HFFc6 (cell line): Measurements from ENCODE around the gene CCM2. TPM values are rescaled to one million over a fixed set of nuclear protein-coding genes. Genes with fewer than 3 reads are reported as not detected.

Source experiments
- DNase-seq: peaks from one replicate; pipeline ENCODE4 v3.0.0-alpha.2; 2018
- H3K27ac Mint-ChIP-seq: 2 replicates; pipeline ENCODE4 v1.8.0; 2020; ENCODE audit warnings: mild to moderate bottlenecking, mixed read lengths
- H3K27me3 Mint-ChIP-seq: 2 replicates; pipeline ENCODE4 v1.8.0; 2021; ENCODE audit warnings: mild to moderate bottlenecking, moderate library complexity, mixed read lengths; ENCODE audit not compliant: insufficient read depth
- H3K36me3 Mint-ChIP-seq: 2 replicates; pipeline ENCODE4 v1.8.0; 2021; ENCODE audit warnings: low read depth, mixed read lengths
- H3K4me1 Mint-ChIP-seq: 2 replicates; pipeline ENCODE4 v1.8.0; 2020; ENCODE audit warnings: low read depth, mixed read lengths
- H3K4me3 Mint-ChIP-seq: 2 replicates; pipeline ENCODE4 v1.8.0; 2020; ENCODE audit warnings: mild to moderate bottlenecking, moderate library complexity, mixed read lengths
- H3K9me3 Mint-ChIP-seq: 2 replicates; pipeline ENCODE4 v1.8.0; 2020; ENCODE audit warnings: mild to moderate bottlenecking, mixed read lengths
- total RNA-seq, 6 experiments: library from RNA; stranded (reverse); fragmentation: NEBNext Ultra II Directional; extraction: Animal tissue kit (Norgen Biotek cat#: 25700); gene quantifications; 2 replicates in 1 of 6; 3 replicates in 5 of 6; pipeline ENCODE4 v1.2.3, GENCODE V29; 2021
- TF ChIP-seq, protein P1 (sequence below): fragments of 200-600 bp; sonication (generic); IDR thresholded peaks from 2 replicates; pipeline ENCODE4 v1.5.0; 2021; ENCODE audit warnings: antibody characterized with exemption, mild to moderate bottlenecking

The CCM2 gene
- total RNA-seq, 6 experiments from 2014 or later = 50.3 to 57.4 (median 52.7) TPM

DNA sequence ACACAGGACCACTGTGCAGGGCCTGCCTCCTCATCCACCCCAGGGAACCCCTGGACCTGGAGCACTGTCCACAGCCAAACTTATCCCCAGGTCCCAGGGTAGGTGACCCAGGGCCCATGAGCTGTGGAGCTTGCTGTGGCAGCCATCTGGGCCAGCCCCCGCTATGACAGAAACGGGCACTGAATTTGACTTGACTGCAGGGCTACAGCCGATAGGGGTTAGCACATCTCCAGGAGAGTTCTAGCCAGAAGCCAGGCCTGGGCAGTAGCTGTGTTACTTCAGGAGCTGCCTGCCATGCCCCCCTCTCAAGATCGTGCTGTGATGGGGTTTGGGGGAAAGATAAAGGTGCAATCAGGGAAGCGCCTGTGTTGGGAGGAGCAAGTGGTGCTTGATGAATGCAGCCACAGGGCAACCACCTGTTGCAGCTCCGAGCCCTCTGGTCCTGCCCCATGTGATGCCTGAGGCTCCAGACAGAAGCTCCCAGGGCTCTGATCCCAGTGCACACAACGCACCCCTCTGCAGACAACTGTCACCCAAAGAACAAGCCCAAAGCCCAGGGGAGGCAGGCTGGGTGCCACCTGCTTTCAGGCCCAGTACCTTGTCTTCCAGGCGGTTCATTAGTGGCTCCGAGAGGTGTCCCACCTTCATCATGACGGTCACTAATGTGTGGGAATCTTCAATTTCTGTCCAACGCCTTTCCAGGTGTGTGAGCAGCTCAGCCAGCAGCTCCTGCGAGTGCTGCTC, 105.0 kb downstream of the CCM2 start:
- TF ChIP-seq, protein P1, sequence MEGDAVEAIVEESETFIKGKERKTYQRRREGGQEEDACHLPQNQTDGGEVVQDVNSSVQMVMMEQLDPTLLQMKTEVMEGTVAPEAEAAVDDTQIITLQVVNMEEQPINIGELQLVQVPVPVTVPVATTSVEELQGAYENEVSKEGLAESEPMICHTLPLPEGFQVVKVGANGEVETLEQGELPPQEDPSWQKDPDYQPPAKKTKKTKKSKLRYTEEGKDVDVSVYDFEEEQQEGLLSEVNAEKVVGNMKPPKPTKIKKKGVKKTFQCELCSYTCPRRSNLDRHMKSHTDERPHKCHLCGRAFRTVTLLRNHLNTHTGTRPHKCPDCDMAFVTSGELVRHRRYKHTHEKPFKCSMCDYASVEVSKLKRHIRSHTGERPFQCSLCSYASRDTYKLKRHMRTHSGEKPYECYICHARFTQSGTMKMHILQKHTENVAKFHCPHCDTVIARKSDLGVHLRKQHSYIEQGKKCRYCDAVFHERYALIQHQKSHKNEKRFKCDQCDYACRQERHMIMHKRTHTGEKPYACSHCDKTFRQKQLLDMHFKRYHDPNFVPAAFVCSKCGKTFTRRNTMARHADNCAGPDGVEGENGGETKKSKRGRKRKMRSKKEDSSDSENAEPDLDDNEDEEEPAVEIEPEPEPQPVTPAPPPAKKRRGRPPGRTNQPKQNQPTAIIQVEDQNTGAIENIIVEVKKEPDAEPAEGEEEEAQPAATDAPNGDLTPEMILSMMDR = no peak
- no peaks in the 10 kb centered on the region for H3K9me3 Mint-ChIP-seq
- no peaks in the 10 kb centered on the region for H3K27me3 Mint-ChIP-seq
- peaks cover 17% of the 10 kb centered on the region; the same call in 1 of the 2 replicates for H3K36me3 Mint-ChIP-seq
- DNase-seq = no peak
- H3K27ac Mint-ChIP-seq = no peak overlapping the region
- H3K4me1 Mint-ChIP-seq = peaks cover 20% of the 10 kb centered on the region
- H3K4me3 Mint-ChIP-seq = no peak overlapping the region

DNA sequence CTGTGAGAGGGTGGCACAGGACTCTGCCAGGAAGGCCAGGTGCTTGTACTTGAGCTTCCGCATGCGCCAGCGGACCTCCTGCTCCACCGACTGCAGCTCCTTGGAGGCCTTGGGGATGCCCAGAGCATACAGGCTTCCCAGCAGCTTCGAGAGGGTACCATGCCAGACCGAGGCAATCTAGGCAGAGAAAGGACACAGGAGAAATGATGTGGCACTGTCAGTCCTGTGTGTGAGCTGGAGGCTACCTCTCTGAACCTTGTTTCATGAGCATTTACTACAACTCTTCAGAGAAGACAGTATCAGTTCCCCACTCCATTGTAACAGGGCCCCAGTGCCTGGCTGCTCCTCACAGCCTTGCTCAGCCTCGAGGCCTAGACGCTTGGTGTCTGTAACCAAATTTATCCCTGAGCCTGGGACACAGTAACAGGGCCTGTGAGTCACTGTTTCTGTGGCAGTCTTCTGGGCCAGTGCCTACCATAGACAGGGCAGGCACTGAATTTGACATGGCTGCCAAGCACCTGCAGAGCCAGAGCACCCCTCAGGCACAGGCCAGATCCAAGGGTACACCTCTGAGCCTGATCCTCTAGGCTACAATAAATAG, 105.7 kb downstream of the CCM2 start:
- H3K4me3 Mint-ChIP-seq = no peak overlapping the region
- TF ChIP-seq, protein P1 = no peak
- H3K9me3 Mint-ChIP-seq = no peaks in the 10 kb centered on the region
- no peak for DNase-seq
- H3K4me1 Mint-ChIP-seq = peaks cover 24% of the 10 kb centered on the region
- H3K27ac Mint-ChIP-seq = no peak overlapping the region
- H3K36me3 Mint-ChIP-seq = peaks cover 22% of the 10 kb centered on the region; the same call in 1 of the 2 replicates
- H3K27me3 Mint-ChIP-seq = no peaks in the 10 kb centered on the region

DNA sequence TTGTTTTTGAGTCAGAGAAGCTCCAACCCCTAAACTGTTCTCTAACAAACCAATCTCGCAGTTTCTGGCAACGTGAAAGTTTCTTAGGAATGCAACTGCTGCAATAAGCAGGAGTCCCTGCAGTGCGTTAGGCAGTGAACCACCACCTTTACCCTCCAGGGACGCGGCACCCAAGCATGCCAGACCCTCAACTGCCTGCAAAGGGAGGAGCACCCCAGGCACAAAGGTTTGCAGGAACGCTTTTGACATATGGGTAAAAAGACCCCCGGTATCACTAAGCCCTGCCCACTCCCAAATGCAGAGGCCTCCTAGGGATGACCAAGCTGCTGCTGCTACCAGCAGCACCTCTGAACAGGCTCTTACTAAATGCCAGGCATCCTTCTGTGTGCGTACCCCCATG, 106.8 kb downstream of the CCM2 start:
- peaks cover 23% of the 10 kb centered on the region; the same call in 1 of the 2 replicates for H3K36me3 Mint-ChIP-seq
- peaks cover 26% of the 10 kb centered on the region for H3K4me1 Mint-ChIP-seq
- DNase-seq = no peak
- TF ChIP-seq, protein P1 = no peak
- no peaks in the 10 kb centered on the region for H3K9me3 Mint-ChIP-seq
- no peaks in the 10 kb centered on the region for H3K27me3 Mint-ChIP-seq
- no peak overlapping the region for H3K4me3 Mint-ChIP-seq
- no peak overlapping the region for H3K27ac Mint-ChIP-seq

DNA sequence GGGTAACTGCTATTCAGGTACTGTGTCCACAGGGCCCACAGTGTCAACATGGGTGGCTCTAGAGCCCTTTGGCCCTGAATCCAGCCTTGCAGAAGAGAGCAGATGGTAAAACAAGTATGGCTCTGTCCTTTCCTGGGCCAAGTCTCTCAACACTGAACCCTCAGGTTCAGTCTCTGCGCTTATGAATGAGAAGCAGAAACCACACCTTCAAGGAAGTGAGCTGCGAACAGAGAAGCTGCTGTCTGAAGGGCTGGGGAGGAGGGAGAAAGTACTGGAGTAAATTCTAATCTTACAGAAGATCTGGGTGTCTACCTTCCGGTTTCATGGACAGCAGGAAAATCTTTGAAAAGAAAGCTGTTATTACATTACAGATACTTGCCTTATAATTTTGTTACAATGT, 107.4 kb downstream of the CCM2 start:
- TF ChIP-seq, protein P1 = no peak
- Mint-ChIP-seq H3K27ac (no peak overlapping the region), H3K36me3 (peaks cover 23% of the 10 kb centered on the region; the same call in 1 of the 2 replicates), H3K9me3 (no peaks in the 10 kb centered on the region), H3K4me3 (no peak overlapping the region), H3K4me1 (peaks cover 31% of the 10 kb centered on the region), H3K27me3 (no peaks in the 10 kb centered on the region; the same call in 1 of the 2 replicates)
- DNase-seq = no peak

DNA sequence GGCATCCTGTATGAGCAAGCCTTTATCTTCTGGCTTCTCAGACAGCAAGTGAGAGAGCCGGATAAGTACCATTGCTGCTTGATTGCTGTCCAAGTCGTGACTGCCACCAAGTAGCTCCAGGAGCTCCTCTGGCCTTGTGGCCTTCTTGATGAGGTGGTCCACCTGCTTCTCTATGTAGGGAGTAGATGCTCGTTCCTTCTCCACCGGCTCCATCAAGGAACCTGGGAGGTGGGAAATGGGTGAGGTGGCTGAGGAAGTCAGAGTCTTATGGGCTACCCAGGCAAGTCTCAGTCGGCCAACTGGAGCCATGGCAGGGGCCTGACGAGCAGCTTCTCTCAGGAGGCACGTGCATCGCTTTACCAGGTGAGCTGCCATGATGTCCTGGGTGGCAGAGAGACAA, 108.9 kb downstream of the CCM2 start:
- Mint-ChIP-seq H3K36me3 (peaks cover 19% of the 10 kb centered on the region; the same call in 1 of the 2 replicates), H3K4me1 (peaks cover 39% of the 10 kb centered on the region), H3K27me3 (no peaks in the 10 kb centered on the region; the same call in 1 of the 2 replicates), H3K4me3 (no peak overlapping the region), H3K9me3 (no peaks in the 10 kb centered on the region), H3K27ac (no peak overlapping the region)
- DNase-seq = no peak
- TF ChIP-seq, protein P1 = no peak
